Stimulated activated CD4-positive, alpha-beta T cell treated with anti-CD3 and anti-CD28 coated beads, TNF-alpha, amount 100 ng/mL, for 24 hours (primary cell): Measurements from ENCODE around the gene PCBP3.

Experiments
- DNase-seq, 3 experiments: peaks; one replicate each; pipeline ENCODE4 v3.0.0-alpha.2; 2020; ENCODE audit warnings: low read depth in 3 of 3

PCBP3 gene

DNA sequence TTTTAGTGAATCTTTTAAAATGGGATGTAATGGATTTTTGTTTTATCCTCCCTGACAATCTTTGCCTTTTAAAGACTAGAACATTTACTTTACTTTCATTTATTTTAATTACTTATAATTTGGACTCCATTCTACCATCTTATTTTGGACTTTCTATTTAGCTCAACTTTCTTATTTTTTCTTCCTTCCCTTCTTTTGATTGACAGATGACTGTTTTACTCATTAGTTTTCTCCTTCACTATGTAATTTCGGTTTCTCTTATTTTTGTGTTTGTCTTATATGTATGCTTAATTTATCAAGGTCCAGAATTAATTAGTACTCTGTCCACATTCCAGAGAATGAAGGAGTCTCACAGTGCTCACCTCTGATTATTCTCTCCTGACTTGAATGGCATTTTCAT, 109.9 kb downstream of the PCBP3 start:
- no peak for DNase-seq

DNA sequence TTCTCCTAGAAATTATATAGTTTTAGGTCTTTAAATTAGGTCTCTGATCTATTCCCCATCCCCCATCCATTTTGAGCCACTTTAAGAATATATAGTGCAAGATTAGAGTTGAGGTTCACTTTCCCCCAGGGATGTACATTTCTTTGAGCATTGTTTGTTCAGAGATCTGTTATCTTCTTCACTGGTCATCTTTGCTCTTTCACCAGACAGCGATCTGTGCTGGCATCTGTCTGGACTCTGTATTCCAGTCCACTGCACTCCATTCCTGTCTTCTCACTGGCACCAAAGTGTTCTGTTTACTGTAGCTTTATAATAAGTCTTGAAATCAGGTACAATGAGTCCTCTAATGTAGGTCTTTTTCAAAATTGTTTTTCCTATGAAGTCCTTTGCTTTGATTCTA, 112.5 kb downstream of the PCBP3 start:
- no peak for DNase-seq

DNA sequence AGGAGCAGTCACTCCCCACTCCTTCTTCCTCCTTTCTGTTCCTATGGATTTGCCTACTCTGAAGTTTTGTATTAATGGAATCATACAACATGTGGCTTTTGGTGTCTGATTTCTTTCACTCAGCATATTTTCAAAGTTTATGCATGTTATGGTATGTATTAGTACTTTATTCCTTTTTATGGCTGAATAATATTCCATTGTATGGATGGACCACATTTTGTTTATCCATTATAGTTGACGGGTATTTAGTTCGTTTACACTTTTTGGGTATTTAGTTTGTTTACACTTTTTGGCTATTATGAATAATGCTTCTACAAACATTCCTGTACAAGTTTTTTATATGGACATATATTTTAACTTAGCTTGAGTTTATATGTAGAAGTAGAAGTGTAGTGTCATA, 113.1 kb downstream of the PCBP3 start:
- no peak for DNase-seq

DNA sequence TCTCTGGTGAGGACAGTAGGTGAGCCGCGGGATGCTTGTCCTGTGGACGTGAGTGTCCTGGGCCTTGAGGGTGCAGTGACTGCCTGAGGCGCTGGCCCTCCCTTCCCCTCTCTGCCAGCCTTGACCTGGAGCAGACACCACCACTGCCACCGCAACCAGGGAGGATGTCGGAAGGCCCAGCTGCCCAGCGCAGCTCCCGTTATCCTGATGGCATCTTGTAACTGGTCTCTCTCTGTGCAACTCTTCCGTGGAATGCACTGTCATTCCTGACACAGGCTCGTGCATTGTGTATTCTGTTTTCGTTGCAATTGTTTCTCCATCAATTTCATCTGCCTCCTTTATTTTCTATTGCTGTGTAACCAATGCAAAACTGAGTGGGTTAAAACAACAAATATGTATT, 118.2 kb downstream of the PCBP3 start:
- DNase-seq, result no peak

DNA sequence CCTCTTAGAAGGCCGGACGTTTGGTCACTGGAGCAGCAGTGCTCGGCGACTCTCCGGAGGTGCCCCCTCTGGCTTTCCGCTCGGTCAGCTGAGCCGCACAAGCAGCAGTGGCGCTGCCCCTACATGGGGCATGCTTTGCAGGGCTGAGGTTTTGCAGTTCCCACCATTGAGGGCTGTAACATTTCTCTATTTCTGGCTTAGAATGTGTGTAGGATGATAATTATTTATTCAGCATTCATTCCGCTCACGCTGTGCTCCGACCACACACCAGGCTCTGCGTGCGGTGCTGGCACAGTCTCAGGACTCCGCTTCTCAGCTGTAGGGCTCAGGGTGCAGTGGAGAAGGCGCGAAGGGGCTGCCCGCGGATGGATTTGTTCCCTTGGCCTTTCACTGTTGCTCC, 119.5 kb downstream of the PCBP3 start:
- DNase-seq, result no peak

DNA sequence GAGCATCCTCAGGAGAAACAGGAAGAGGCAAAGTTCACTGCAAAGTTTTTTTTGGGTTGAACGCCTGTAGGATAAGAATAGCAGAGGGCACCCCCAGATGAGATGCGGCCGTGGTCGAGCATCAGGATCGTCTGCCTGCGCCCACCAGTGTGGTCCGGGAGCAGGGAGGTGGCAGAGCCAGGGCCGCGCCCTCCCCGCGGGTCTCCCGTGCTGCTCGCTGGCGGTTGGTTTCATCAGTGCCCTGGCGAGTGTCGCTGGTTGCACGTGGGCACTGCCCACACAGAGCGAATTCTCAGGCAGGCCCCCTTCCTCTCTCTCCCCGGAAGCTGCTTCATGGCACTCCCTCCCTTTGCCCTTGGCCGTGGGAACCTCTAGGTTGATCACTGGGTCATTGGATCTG, 120.0 kb downstream of the PCBP3 start:
- DNase-seq, result no peak

DNA sequence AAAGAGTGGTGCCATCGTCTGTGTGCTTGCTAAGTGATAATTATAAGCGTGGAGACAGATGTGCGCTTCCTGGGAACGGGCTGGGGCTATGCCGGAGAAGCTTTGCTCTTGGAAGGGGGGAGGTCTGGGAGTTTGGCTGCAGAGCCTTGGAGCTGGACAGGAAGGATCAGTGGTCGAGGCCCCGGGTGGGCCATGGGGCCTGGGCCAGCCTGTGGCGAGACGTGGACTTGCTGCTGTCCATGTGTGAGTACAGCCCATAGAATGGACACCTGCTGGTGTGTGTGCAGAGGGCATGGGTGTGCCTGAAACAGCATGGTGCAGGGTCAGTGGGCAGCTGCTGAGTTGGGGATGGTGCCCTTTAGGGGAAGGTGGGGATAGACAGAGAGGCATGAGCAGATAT, 121.3 kb downstream of the PCBP3 start:
- no peak for DNase-seq

DNA sequence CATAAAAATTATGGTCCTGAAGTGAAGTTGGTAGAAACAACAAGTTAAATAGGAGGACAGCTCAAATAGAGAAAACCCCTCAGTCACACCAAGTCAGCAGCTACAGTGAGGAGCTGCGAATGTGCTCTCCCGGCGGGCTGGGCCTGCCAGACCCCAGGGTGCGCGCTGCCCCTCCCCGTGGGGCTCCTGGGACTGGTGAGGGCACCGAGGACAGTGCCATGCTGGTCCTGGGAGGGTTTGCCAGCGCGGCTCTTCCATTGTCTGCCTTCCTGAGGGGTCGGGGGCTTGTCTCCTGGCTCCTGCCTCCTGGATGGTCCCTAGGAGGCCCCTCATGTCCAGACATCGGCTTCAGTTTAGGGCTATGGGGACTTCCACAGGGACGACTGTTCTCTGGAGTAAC, 121.8 kb downstream of the PCBP3 start:
- DNase-seq, result no peak

DNA sequence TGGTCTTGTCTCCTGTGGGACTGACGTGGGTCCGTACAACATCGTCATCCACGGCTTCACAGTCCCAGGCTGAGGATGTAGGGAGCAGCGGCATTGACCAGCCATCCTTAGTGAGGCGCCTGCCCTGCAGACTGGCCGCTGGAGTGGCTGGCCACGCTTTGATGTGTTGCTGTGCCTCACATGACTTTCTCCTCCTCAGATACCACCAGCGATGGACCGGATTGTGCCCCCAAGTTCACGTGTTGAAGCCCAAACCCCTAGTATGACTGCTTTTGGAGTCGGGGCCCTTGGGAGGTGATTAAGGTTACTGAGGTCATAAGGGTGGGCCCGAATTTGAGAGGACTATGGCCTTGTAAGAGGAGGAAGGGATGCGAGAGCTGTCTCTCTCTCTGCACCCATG, 122.5 kb downstream of the PCBP3 start:
- no peak for DNase-seq

DNA sequence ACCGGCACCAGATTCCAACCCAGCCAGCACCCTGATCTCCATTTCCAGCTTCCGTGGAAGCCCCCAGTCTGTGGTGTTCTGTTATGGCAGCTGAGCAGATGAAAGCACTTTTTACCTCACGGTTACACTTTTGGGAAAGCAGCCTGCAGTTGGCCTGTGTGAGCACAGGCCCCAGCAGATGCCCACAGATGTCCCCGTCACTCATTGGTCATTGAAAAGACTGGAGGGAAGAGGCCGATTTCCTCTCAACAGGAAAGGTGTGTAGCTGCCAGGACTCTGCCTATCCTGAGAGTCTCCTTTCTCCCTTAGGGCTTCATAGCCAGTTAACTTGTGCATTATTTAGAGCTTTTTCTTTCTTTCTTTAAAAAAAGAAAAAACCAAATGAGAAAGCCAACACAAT, 123.0 kb downstream of the PCBP3 start:
- DNase-seq, result no peak

DNA sequence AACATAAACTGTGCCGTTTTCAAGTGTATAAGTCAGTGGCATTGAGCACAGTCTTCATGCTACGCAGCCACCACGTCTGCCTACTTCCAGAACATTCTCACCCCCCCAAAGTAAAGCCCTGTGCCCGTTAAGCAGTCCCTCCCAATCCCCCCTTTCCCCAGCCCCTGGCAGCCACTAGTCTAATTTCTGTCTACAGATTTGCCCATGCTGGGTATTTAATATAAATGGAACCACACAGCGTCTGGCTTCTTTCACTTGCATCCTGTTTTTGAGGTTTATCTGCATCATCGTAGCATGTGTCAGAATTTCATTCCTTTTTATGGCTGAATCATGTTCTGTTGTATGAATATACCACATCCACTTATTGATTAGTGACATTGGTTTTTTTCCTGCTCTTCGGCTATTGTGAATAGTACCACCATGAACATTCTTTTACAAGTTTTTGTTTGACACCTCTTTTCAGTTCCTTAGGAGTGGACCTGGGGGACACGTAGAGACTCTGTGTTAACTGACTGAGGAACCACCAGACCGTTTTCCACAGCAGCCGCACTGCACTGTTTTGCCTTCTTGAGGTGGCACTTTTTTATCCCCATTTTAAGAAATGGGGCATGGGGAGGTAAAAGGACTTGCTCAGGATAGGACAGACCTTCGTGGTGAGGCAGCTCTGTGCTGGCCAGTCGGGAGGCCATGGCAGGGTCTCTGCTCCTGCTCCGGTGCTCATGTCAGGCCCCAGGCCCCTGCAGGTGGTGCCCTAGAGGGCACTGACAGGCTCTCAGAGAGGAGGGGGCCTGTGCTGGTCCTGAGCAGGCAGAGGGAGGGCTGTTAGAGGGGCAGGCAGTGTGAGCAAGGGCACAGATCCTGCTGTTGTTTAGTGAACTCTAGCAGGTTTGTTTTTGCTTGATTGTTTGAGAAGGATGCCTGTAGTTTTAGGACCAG, 123.8 kb downstream of the PCBP3 start:
- DNase-seq, result no peak

DNA sequence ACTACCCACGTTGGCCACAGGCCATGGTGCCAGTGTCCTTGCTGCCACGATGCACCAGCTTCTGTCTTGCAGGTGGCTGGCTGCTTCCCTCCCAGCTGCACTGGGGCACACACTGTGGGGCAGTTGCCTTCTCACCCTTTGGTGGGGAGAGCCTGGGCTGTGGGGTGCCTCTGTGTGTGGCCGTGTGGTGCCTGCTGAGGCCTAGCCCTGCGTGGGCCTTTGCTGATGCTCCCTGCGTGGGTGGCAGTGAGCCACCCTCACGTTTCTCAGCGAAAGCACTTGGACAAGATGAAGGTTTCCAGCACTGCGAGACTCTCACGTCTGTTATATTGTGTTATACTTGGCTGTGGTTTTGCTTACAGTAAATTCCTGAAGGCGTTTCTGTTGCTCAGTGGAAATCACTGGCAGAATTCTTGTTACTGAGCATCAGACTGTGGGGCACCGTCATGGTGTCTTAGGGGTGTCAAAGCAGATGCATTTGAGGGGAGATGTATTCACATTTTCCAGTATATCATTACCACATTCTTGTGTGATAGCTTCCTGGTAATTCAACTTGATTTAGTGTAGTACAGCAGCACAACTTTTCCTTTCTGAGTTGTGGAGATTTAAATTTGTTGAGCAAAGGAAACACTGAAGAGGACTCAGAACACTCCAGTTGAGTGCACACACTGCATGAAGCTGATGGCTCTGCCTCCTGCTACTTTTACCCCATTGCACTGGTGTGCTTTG, 124.7 kb downstream of the PCBP3 start:
- DNase-seq, result peak; percentile 27 to 63 (median 35)

DNA sequence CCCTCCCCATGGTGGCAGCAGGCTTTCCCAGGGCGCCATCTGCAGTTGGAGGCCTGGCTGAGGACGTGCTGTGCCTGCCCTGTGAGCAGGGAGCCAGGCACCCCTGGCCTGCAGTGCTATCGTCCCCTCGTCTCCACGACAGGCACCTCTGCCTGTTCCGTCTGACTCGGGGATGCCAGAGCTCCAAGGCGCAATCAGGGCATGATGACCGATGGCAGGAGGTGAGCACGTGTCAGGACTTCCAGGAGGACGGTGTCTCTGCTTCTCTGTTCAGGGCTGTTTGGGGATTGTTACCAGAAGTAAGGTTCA, 125.2 kb downstream of the PCBP3 start:
- no peak for DNase-seq

DNA sequence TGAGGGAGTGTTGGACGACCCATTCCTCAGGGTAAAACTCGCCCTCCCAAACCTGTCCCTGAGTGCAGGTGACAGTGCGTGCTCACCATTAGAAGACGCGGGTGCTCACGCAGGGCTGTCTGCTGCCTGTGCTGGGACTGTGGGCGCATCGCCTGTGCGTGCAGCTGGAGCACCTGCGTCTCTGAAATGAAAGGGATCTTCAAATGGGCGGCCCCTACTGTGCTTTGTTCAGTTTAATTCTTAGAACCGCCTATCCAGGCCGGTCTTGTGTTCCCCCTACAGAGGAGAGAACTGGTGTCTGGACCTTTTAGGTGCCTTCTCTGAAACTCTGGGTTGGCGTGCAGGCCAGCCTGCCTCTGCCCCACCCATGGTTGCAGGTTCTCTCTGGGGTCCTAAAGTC, 125.8 kb downstream of the PCBP3 start:
- no peak for DNase-seq

DNA sequence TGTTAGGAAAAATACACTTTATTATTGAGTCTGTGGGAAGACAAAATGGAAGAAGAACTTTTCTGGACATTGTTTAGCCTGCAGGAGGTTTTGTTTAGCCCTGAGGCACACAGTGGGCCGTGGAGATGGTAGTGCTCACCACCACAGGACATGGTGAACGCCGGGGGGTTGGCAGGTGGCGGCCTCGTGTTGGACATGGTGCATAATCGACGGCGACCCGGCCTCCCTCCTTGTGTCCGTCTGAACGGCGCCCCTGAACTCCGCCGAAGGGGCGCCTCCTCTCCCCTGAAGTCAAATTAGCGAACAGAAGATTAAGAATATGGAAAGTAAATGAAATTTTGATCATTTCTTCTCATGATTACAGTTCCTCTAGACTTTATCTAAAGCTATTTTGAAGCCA, 126.4 kb downstream of the PCBP3 start:
- no peak for DNase-seq

DNA sequence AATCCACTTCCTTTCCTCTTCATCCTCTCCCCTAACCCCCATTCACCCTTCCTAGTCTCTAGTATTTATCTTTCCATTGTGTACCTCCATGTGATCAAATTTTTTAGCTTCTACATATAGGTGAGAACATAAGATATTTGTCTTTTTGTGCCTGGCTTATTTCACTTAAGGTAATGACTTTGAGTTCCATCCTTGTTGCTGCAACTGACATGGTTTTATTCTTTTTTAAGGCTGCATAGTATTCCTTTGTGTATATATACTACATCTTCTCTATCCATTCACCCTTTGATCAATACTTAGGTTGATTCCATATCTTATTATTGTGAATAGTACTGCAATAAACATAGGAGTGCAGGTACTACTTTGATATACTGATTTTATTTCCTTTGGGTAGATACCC, 128.7 kb downstream of the PCBP3 start:
- no peak for DNase-seq

DNA sequence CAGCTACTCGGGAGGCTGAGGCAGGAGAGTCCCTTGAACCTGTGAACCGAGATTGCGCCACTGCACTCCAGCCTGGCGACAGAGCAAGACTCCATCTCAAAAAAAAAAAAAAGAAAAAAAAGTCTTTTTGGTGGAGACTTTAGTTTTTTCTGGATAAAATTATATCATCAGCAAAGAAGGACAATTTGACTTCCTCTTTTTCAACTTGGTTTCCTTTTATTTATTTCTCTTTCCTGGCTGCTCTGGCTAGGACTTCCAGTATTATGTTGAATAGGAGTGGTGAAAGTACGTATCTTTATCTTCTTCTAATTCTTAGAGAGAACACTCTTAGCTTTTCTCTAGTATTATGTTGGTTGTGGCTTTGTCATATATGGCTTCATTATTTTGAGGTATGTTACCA, 130.8 kb downstream of the PCBP3 start:
- DNase-seq, result no peak

DNA sequence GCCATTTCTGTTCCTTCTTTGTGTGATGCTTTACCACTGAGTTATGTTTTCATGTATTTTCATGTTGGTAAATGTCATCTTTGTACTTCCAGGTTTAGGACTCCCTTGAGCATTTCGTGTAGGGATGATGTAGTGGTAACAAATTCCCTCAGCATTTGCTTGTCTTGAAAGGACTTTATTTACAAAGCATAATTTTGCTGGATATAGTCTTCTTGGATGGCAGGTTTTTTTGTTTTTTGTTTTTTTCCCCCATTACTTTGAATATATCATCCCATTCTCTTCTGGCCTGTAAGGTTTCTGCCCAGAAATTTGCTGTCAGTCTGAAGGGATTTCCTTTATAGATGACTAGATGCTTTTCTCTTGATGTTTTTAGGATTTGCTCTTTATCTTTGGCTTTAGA, 133.4 kb downstream of the PCBP3 start:
- no peak for DNase-seq

DNA sequence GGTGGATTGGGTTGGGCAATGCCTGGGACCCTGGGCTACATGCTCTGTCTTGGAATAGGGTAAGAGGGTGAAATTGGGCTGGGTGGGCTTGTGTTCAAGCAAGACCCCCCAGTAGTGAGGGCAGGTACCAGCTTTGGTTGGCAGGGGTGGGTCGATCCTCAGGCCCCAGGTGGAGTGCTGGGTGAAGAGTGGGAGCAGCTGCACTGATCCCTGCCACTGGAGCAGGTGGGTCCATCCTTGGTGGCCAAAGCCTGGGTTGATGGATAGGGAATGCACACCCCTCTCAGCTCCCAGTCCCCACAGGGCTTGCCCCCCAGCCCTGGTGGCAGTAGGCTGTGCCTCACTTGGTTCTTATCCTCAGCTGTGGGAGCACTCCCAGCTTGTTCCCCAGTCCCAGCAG, 135.2 kb downstream of the PCBP3 start:
- DNase-seq, result no peak

DNA sequence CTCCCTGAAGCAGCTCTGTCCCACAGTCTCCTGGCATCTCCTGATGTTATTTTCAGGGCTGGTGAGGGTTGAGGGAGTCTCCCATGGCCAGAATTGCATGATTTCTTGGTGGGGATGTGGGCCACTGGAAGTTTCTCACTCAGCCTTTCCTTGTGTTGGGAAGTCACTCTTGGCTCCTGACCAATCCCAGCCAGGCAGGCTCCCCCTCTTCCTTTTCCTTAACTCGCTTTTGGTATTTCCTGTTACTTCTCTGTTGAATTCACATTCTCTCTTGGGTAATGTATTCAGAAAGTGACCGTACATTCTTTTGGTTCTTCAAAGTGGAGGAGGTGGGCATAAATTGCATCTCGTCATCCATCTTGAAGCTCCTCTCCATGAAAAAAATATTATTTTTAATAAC, 135.7 kb downstream of the PCBP3 start:
- no peak for DNase-seq

DNA sequence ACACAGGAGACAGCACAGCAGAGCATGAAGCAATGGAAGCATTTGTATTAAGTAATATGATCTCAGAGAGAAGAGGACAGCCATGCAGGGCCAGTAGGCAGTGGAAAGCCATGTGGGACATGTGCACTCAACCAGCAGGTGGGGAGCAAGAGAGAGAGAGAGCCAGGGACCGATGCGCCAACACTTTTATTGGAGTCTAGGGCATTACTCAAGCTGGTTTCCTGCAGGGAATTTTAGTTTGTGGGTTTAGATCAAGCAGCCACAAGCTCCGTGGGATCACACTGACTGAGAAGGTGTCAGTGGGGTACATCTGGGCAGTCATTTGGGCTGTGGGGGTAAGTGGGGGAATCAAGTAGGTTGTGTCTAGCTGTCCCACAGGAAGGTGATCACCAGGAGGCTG, 137.1 kb downstream of the PCBP3 start:
- DNase-seq, result no peak

DNA sequence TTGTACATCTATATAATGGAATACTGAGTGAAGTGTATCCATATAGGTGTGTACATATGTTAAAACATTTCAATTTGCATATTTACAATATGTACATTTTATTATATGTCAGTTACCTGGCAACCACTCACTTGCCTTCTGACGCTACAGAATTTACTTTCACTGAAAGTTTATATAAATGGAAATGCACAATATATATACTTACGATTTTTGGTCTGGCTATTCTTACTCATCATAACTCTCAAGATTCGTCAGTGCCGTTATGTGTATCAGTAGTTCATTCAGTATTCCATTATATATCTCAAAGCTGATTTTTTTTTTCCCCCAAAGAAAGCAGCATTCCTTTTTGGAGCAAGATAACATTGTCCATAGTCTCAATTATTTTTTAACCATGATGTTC, 138.2 kb downstream of the PCBP3 start:
- no peak for DNase-seq

DNA sequence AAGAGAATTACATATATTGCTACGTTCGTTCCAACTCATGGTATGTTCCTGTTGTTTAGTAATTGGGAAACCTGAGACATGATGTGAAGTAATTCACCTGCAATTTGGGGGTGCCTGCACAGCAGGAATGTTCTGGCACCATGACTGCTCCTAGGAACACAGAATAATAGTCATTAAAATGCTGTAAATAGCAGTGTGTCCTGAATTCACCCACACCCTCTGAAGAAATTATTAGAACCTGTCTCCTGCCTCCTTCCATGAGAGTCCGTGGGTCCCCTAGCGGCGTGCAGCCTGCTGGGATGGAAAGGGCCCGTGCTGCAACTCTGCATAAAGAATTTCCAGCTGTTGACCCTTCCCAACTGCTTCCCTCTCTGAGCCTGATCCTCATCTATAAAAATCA, 143.1 kb downstream of the PCBP3 start:
- DNase-seq, result no peak

DNA sequence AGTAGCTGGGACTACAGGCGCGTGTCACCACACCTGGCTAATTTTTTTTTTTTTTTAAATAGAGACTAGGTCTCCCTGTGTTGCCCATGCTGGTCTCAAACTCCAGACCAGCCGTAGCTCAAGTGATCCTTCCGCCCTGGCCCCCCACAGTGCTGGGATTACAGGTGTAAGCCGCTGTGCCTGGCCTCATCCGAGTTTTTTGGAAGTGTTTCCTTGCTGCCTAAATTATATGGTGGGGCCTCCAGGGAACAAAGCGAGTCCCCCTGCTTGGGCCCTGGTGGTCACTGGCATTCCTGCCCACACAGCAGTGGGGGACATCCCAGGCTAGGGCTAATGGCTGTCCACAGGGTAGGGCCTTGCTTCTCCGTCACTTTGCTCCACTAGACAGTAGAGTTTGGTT, 143.8 kb downstream of the PCBP3 start:
- DNase-seq, result no peak
